Measurements from ENCODE around the gene PPA2.
"Not testable (repeated sequence)": the region's sequence is repeated elsewhere in the genome, so short reads cannot be mapped to it uniquely, and the experiment has no call there.

The PPA2 gene

DNA sequence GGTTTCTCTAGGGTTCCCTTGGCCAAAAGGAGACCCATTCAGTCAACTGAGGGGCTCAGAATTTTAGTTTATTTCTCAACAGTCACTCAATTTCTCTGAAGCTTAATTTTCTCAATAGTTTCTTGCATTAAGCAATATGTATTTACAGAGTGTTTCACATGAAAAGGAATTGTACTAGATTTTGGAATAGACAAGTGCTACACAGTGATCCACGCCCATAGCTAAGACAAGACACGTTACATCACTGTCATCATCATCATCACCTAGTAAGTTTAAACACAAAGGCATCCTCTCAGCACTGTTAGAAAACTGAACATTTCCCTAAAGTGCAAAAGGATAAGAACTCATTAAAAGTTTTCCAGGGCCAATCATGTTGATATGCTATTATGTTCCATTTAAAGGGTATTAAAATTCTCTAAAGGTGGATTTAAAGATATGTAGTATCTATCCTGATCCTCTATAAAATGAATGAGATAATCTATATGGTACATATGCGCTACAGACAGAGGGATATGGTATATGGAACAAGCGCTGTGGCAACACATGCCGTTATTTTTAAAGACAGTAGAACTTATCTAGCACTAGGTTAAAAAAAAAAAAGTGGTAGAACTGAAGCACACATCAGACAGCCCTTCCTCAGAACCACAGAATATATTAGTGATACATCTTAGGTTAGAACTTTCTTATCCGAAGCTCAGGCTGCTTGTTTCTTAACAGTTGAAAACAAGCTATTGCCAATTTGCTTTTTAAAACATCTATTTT, 12.1 kb downstream of the PPA2 start:
- H3K4me3 ChIP-seq (replicated peaks; ENCODE audit: insufficient read depth, low read length), result no peak overlapping the region
- peak in 1 of 2 experiments; percentile 61 for DNase-seq (ENCODE audit: low read depth in 1 of 2, low spot score in 1 of 2)
- no peaks in the 10 kb centered on the region for H3K27me3 ChIP-seq (ENCODE audit: insufficient read depth, poor library complexity, severe bottlenecking)
- peak overlapping the region; percentile 86 for H3K27ac ChIP-seq (replicated peaks)
- TF ChIP-seq POLR2AphosphoS5 (IDR thresholded peaks at IDR 0.05; ENCODE audit: low read depth), result no peak
- no peak for TF ChIP-seq SPI1 (IDR thresholded peaks at IDR 0.05; ENCODE audit: borderline replicate concordance, low read depth)
- no peak for TF ChIP-seq GABPA (IDR thresholded peaks at IDR 0.05; ENCODE audit: low read depth)
- TF ChIP-seq, protein P1, sequence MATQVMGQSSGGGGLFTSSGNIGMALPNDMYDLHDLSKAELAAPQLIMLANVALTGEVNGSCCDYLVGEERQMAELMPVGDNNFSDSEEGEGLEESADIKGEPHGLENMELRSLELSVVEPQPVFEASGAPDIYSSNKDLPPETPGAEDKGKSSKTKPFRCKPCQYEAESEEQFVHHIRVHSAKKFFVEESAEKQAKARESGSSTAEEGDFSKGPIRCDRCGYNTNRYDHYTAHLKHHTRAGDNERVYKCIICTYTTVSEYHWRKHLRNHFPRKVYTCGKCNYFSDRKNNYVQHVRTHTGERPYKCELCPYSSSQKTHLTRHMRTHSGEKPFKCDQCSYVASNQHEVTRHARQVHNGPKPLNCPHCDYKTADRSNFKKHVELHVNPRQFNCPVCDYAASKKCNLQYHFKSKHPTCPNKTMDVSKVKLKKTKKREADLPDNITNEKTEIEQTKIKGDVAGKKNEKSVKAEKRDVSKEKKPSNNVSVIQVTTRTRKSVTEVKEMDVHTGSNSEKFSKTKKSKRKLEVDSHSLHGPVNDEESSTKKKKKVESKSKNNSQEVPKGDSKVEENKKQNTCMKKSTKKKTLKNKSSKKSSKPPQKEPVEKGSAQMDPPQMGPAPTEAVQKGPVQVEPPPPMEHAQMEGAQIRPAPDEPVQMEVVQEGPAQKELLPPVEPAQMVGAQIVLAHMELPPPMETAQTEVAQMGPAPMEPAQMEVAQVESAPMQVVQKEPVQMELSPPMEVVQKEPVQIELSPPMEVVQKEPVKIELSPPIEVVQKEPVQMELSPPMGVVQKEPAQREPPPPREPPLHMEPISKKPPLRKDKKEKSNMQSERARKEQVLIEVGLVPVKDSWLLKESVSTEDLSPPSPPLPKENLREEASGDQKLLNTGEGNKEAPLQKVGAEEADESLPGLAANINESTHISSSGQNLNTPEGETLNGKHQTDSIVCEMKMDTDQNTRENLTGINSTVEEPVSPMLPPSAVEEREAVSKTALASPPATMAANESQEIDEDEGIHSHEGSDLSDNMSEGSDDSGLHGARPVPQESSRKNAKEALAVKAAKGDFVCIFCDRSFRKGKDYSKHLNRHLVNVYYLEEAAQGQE (IDR thresholded peaks at IDR 0.05; ENCODE audit: insufficient replicate concordance, low read depth), result no peak
- no peak for TF ChIP-seq CTCF (IDR thresholded peaks at IDR 0.05; ENCODE audit: insufficient read depth, low read length)

- TF ChIP-seq SPI1 (IDR thresholded peaks at IDR 0.05; ENCODE audit: borderline replicate concordance, low read depth), result peak; percentile 5; the same call in 1 of the 2 replicates
- TF ChIP-seq, protein P1 (IDR thresholded peaks at IDR 0.05; ENCODE audit: insufficient replicate concordance, low read depth), result no peak
- no peak for TF ChIP-seq GABPA (IDR thresholded peaks at IDR 0.05; ENCODE audit: low read depth)
- peak; percentile 90 for TF ChIP-seq POLR2AphosphoS5 (IDR thresholded peaks at IDR 0.05; ENCODE audit: low read depth)
- H3K27ac ChIP-seq (replicated peaks), result peak overlapping the region; percentile 86
- DNase-seq (ENCODE audit: low read depth in 1 of 2, low spot score in 1 of 2), result peak; percentile 73 to 88
- H3K27me3 ChIP-seq (ENCODE audit: insufficient read depth, poor library complexity, severe bottlenecking), result no peaks in the 10 kb centered on the region
- H3K4me3 ChIP-seq (replicated peaks; ENCODE audit: insufficient read depth, low read length), result no peak overlapping the region
Measured at GRCh38 chr4:105461221-105461620, 12.6 kb downstream of the PPA2 start.

DNA sequence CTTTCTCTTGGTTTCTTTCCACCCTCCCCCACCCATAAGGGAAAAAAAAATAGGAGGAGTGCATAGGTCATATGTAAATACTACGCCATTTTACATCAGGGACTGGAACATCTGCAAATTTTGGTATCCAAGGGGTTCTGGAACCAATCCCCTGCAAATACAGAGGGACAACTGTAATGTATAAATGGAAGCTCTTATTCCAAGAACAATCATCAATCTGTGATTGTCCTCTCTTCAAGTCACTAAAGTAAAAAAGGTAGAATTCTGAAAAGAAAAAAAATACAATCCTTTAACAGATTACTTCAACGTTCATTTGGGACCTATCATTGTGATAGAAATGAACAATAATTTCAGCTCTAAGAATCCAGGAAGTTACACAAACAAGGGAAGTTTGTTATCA, 13.6 kb downstream of the PPA2 start:
- no peak for DNase-seq (ENCODE audit: low read depth in 1 of 2, low spot score in 1 of 2)
- no peak for TF ChIP-seq POLR2AphosphoS5 (IDR thresholded peaks at IDR 0.05; ENCODE audit: low read depth)
- no peak for TF ChIP-seq SPI1 (IDR thresholded peaks at IDR 0.05; ENCODE audit: borderline replicate concordance, low read depth)
- TF ChIP-seq GABPA (IDR thresholded peaks at IDR 0.05; ENCODE audit: low read depth), result no peak
- TF ChIP-seq, protein P1 (IDR thresholded peaks at IDR 0.05; ENCODE audit: insufficient replicate concordance, low read depth), result no peak
- TF ChIP-seq CTCF (IDR thresholded peaks at IDR 0.05; ENCODE audit: insufficient read depth, low read length), result no peak
- H3K27ac ChIP-seq (replicated peaks), result peak overlapping the region; percentile 86
- H3K4me3 ChIP-seq (replicated peaks; ENCODE audit: insufficient read depth, low read length), result no peak overlapping the region
- H3K27me3 ChIP-seq (ENCODE audit: insufficient read depth, poor library complexity, severe bottlenecking), result no peaks in the 10 kb centered on the region

GRCh38 chr4:105458541-105458940, 15.3 kb downstream of the PPA2 start:
- not testable (repeated sequence) for H3K4me3 ChIP-seq (replicated peaks; ENCODE audit: insufficient read depth, low read length); DNase-seq (ENCODE audit: low read depth in 1 of 2, low spot score in 1 of 2); H3K27ac ChIP-seq (replicated peaks); H3K27me3 ChIP-seq (ENCODE audit: insufficient read depth, poor library complexity, severe bottlenecking)

Measured in HL-60 (cell line).